B cell (primary cell): ENCODE data around the gene ITFG1. TPM values are rescaled to one million over a fixed set of nuclear protein-coding genes. Genes with fewer than 3 reads are reported as not detected.

Experiments
- ATAC-seq: fragments of 200-7000 bp; cut with Tn5 transposase; one replicate; pipeline ENCODE4 v1.10.0; 2021; ENCODE audit warnings: low read depth, mild to moderate bottlenecking, moderate number of reproducible peaks, moderate library complexity
- CTCF ChIA-PET: fragments of 350-600 bp; sonication (Branson Sonifier 250); formaldehyde crosslinking; loops from one replicate; lab custom pipeline; 2021; ENCODE audit warnings: antibody characterized with exemption, inconsistent platforms; lab: Charles Lee
- POLR2A ChIA-PET: fragments of 350-600 bp; sonication (Branson Sonifier 250); formaldehyde crosslinking; loops from one replicate; lab custom pipeline; 2021; ENCODE audit warnings: antibody characterized with exemption; lab: Charles Lee
- DNase-seq: peaks from one replicate; pipeline ENCODE4 v3.0.0; 2013
- H2AFZ ChIP-seq: 2 replicates; pipeline ENCODE4 v1.6.1; 2012; ENCODE audit warnings: mild to moderate bottlenecking, low read depth, low read length; ENCODE audit not compliant: insufficient read depth, poor library complexity, severe bottlenecking
- H3K27ac ChIP-seq, 2 donors: 1 replicate in 1 of 2; 2 replicates in 1 of 2; pipeline ENCODE4 v1.5.1; 2012 to 2013; ENCODE audit warnings: low read length in 2 of 2, mild to moderate bottlenecking in 2 of 2, moderate library complexity in 1 of 2
- H3K27me3 ChIP-seq, 4 experiments: fragments of 200-600 bp in 1 of 4; sonication (generic) in 1 of 4; replicated peaks in 1 of 4; 1 replicate in 2 of 4; 2 replicates in 2 of 4; pipeline versions ENCODE4 v1.6.1 to v1.7.0; 2013 to 2016; ENCODE audit warnings: low read length in 3 of 4, mild to moderate bottlenecking in 2 of 4, mixed read lengths in 1 of 4, moderate library complexity in 1 of 4; ENCODE audit not compliant: insufficient read depth in 4 of 4, control insufficient read depth in 3 of 4; ENCODE audit errors: control extremely low read depth in 1 of 4
- H3K36me3 ChIP-seq, 2 experiments: replicated peaks in 1 of 2; 1 replicate in 1 of 2; 2 replicates in 1 of 2; pipeline versions ENCODE4 v1.6.1 to v1.7.1; 2013; ENCODE audit warnings: low read length in 1 of 2; ENCODE audit not compliant: insufficient read depth in 2 of 2, control insufficient read depth in 1 of 2; ENCODE audit errors: control extremely low read depth in 1 of 2, extremely low read depth in 1 of 2
- H3K4me1 ChIP-seq, 2 donors: fragments of 200-600 bp in 1 of 2; sonication (generic) in 1 of 2; 1 replicate in 1 of 2; 2 replicates in 1 of 2; pipeline versions ENCODE4 v1.5.1 to v1.6.1; 2013 to 2017; ENCODE audit warnings: low read length in 2 of 2; ENCODE audit not compliant: control insufficient read depth in 2 of 2, insufficient read depth in 2 of 2
- H3K4me2 ChIP-seq: replicated peaks from 2 replicates; pipeline ENCODE3; 2012; ENCODE audit warnings: mild to moderate bottlenecking, low read depth, low read length; ENCODE audit not compliant: poor library complexity, severe bottlenecking
- H3K4me3 ChIP-seq, 5 experiments: fragments of 200-600 bp in 1 of 5; sonication (generic) in 1 of 5; 1 replicate in 3 of 5; 2 replicates in 2 of 5; pipeline versions ENCODE4 v1.5.1 to v1.7.0; 2011 to 2016; ENCODE audit warnings: low read length in 4 of 5, mild to moderate bottlenecking in 4 of 5, low read depth in 2 of 5, control low read depth in 1 of 5, moderate library complexity in 1 of 5; ENCODE audit not compliant: insufficient read depth in 1 of 5; ENCODE audit errors: control extremely low read depth in 1 of 5, extremely low read depth in 1 of 5
- H3K79me2 ChIP-seq: fragments of 200-600 bp; sonication (generic); one replicate; pipeline ENCODE4 v1.6.0; 2016; ENCODE audit warnings: low read length; ENCODE audit not compliant: control insufficient read depth, insufficient read depth
- H3K9ac ChIP-seq: fragments of 200-600 bp; sonication (generic); 2 replicates; pipeline ENCODE4 v1.6.1; 2017; ENCODE audit warnings: mild to moderate bottlenecking, low read length, moderate library complexity
- H3K9me3 ChIP-seq, 3 donors: one replicate each; pipeline versions ENCODE4 v1.6.1 to v1.7.1; 2013; ENCODE audit warnings: low read length in 2 of 3; ENCODE audit not compliant: control insufficient read depth in 2 of 3, insufficient read depth in 1 of 3; ENCODE audit errors: control extremely low read depth in 1 of 3
- H4K20me1 ChIP-seq: 2 replicates; pipeline ENCODE4 v1.6.0; 2012; ENCODE audit warnings: mild to moderate bottlenecking, low read length; ENCODE audit not compliant: insufficient read depth, control insufficient read depth, poor library complexity, severe bottlenecking
- H3K27ac Mint-ChIP-seq: one replicate; pipeline ENCODE4 v1.8.0; 2021; ENCODE audit warnings: mixed read lengths
- H3K27me3 Mint-ChIP-seq: one replicate; pipeline ENCODE4 v1.8.0; 2021; ENCODE audit warnings: mixed read lengths
- H3K4me1 Mint-ChIP-seq: one replicate; pipeline ENCODE4 v1.8.0; 2021; ENCODE audit warnings: mixed read lengths
- H3K4me3 Mint-ChIP-seq: one replicate; pipeline ENCODE4 v1.8.0; 2021; ENCODE audit warnings: mixed read lengths
- H3K9me3 Mint-ChIP-seq: one replicate; pipeline ENCODE4 v1.8.0; 2022; ENCODE audit warnings: mixed read lengths; ENCODE audit not compliant: insufficient read depth
- EZH2 ChIP-seq: IDR thresholded peaks from 2 replicates; pipeline ENCODE4 v1.6.1; 2012; ENCODE audit warnings: borderline replicate concordance, low read depth, mild to moderate bottlenecking, moderate library complexity, low read length; ENCODE audit not compliant: insufficient read depth, poor library complexity, severe bottlenecking
- WGBS: methylation state at CpG from one replicate; pipeline ENCODE4 v1.1.5; 2013; ENCODE audit warnings: missing lambda C conversion rate; ENCODE audit not compliant: insufficient coverage; 5-methylcytosine and 5-hydroxymethylcytosine counted together
- intact Hi-C: fragments of 100-400 bp; cut with micrococcal nuclease; formaldehyde crosslinking; loops from one replicate; pipeline ENCODE4 v1.10.0; 2022
- polyA plus RNA-seq: library from polyadenylated mRNA; depleted of rRNA; stranded (reverse); fragments of >200 nt; gene quantifications from 2 replicates; pipeline ENCODE4 v1.2.3, GENCODE V29; 2012
- total RNA-seq, 2 donors: library from RNA; stranded (reverse); fragments of 120-200 nt in 1 of 2; gene quantifications; 1 replicate in 1 of 2; 2 replicates in 1 of 2; pipeline versions ENCODE4 v1.2.3 to v1.2.4, GENCODE V29; 2013 to 2022
- TF ChIP-seq, protein P1 (sequence below): fragments of 200-600 bp; IDR thresholded peaks from one replicate; pipeline ENCODE4 v1.8.0; 2022; ENCODE audit warnings: antibody characterized with exemption, mild to moderate bottlenecking

ITFG1 gene
- total and polyA plus RNA-seq, 2 donors (not counting 1 experiment from before 2014, with no cell fraction given) = 9.7 to 40.4 TPM

GRCh38 chr16:47236716-47237115 lies 224.1 kb downstream of the ITFG1 start:
- 97% methylated on average over 5 of the region's 6 CpGs for WGBS
- no peak overlapping the region for H3K27ac Mint-ChIP-seq
- Histone ChIP-seq H3K4me3 (no peak overlapping the region), H3K27me3 (no peaks in the 10 kb centered on the region), H4K20me1 (no peaks in the 10 kb centered on the region), H3K9me3 (no peaks in the 10 kb centered on the region), H3K36me3 (peaks cover 0 to 9% of the 10 kb centered on the region in 2 experiments), H3K4me1 (no peaks in the 10 kb centered on the region), H3K79me2 (no peaks in the 10 kb centered on the region), H3K4me2 (no peak overlapping the region), H3K9ac (no peak overlapping the region), H3K27ac (no peak overlapping the region), H2AFZ (no peak overlapping the region)
- POLR2A ChIA-PET = no interaction called here
- no peak for DNase-seq
- intact Hi-C loops = no loop called here
- CTCF ChIA-PET = no interaction called here
- no peak for ATAC-seq
- no peak overlapping the region for H3K4me3 Mint-ChIP-seq
- no peaks in the 10 kb centered on the region for H3K9me3 Mint-ChIP-seq
- no peaks in the 10 kb centered on the region for H3K4me1 Mint-ChIP-seq
- TF ChIP-seq, protein P1, sequence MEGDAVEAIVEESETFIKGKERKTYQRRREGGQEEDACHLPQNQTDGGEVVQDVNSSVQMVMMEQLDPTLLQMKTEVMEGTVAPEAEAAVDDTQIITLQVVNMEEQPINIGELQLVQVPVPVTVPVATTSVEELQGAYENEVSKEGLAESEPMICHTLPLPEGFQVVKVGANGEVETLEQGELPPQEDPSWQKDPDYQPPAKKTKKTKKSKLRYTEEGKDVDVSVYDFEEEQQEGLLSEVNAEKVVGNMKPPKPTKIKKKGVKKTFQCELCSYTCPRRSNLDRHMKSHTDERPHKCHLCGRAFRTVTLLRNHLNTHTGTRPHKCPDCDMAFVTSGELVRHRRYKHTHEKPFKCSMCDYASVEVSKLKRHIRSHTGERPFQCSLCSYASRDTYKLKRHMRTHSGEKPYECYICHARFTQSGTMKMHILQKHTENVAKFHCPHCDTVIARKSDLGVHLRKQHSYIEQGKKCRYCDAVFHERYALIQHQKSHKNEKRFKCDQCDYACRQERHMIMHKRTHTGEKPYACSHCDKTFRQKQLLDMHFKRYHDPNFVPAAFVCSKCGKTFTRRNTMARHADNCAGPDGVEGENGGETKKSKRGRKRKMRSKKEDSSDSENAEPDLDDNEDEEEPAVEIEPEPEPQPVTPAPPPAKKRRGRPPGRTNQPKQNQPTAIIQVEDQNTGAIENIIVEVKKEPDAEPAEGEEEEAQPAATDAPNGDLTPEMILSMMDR = no peak
- no peak for TF ChIP-seq EZH2
- H3K27me3 Mint-ChIP-seq = no peaks in the 10 kb centered on the region

- CTCF ChIA-PET = no interaction called here
- Histone ChIP-seq H4K20me1 (no peaks in the 10 kb centered on the region), H3K9me3 (no peaks in the 10 kb centered on the region), H3K9ac (no peak overlapping the region), H3K79me2 (no peaks in the 10 kb centered on the region), H3K4me1 (no peaks in the 10 kb centered on the region), H3K27me3 (no peaks in the 10 kb centered on the region), H2AFZ (no peak overlapping the region), H3K4me3 (no peak overlapping the region), H3K27ac (no peak overlapping the region), H3K36me3 (peaks cover 3 to 11% of the 10 kb centered on the region in 2 experiments), H3K4me2 (no peak overlapping the region)
- intact Hi-C loops = no loop called here
- Mint-ChIP-seq H3K27ac (no peak overlapping the region), H3K9me3 (no peaks in the 10 kb centered on the region), H3K4me3 (no peak overlapping the region), H3K4me1 (no peaks in the 10 kb centered on the region), H3K27me3 (no peaks in the 10 kb centered on the region)
- POLR2A ChIA-PET = no interaction called here
- TF ChIP-seq EZH2 = no peak
- TF ChIP-seq, protein P1 = no peak
- WGBS = 93% methylated on average over 6 of the region's 6 CpGs
- ATAC-seq = no peak
- no peak for DNase-seq
These were observed 230.6 kb downstream of the ITFG1 start for GRCh38 chr16:47230296-47230695.
